Hematopoietic multipotent progenitor cell treated with erythropoietin and hydrocortisone succinate and interleukin-3 and kit ligand, for 6 days (in vitro differentiated cells): Measurements from ENCODE around the gene DHX34.
"Not testable (repeated sequence)": the region's sequence is repeated elsewhere in the genome, so short reads cannot be mapped to it uniquely, and the experiment has no call there.

Experiments
- DNase-seq: peaks from one replicate; pipeline ENCODE4 v3.0.0-alpha.2; 2015

Gene DHX34

DNA sequence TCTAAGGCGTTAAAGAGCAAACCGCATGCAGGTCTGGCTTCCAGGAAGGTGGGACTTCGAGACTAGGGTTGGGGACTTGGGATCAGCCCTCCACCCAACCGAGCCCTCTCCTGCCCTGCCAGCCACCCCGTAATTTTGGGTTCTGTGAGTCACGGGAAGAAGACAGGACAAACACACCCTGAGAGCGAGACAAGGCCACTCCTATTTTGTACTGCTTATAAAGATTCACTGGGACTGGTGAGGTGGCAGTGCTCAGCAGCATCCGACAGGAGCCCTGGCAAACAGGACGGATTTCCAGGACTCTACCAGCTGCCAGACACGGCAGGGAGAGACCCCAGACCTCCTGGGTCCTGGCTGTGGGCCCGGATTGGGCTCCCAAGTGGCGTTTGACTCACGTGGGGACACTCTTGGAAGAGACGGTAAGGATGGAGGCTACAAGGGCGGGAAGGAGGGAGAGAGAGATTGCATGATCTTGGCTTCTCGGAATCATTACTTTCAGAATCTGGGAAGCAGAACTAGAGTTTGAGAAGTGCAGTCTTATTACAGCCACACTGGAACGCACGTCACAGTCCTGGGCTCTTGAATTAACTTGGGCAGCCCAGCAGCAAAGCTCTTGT, 17.1 kb upstream of the DHX34 start, which contains the start of gene C5AR2:
Gene C5AR2 (plus strand): TSS at position 245 of the 617 bp plus-strand sequence. CDS start 8,625 bp downstream, outside the sequence.
- DNase-seq: peak; percentile 28

GRCh38 chr19:47336765-47337718, 12.1 kb upstream of the DHX34 start:
- peak; percentile 90 for DNase-seq

GRCh38 chr19:47339196-47339880, 9.8 kb upstream of the DHX34 start:
- no peak for DNase-seq

- no peak for DNase-seq
Measured at GRCh38 chr19:47340477-47341208, 8.5 kb upstream of the DHX34 start.

GRCh38 chr19:47341734-47342133, 7.4 kb upstream of the DHX34 start:
- DNase-seq: no peak

DNA sequence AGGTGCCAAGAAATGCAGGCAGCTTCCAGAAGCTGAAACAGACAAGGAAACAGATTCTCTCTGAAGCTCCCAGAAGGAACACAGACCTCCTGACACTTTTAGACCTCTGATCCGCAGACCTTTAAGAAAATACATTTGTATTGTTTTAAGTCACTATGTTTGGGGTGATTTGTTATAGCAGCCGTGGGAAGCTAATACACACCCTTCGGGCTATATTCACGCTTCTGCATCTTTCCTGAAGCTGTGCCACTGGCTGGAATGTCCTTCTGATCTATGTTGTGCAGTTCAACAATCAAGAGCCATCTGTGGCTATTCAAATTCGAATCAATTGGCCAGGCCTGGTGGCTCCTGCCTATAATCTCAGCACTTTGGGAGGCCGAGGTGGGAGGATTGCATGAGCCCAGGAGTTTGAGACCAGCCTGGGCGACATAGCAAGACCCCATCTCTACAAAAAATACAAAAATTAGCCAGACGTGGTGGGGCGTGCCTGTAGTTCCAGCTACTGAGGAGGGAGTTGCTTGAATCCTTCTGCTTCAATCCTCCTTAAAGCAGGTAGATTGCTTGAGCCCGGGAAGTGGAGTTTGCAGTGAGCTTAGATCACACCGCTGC, 5.8 kb upstream of the DHX34 start:
- DNase-seq: no peak

DNA sequence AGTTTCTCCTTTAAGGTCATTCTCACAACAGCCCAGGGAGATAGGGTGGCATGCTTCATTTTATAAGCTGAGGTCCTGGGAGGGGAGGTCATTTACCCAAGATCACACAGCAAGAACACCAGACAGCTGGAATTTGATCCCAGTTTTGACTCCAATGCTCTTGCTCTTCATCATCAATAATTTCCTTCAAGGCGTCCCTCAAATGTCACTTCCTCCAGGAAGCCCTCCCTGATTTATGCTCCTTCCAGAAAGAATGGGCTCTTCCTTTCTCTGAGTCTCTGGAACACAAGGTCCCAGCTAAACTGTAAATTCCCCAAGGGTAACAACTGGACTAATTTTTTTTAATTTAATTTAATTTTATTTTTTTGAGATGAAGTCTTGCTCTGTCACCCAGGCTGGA, 4.7 kb upstream of the DHX34 start:
- no peak for DNase-seq

GRCh38 chr19:47346024-47346423, 3.1 kb upstream of the DHX34 start:
- DNase-seq: not testable (repeated sequence)

DNA sequence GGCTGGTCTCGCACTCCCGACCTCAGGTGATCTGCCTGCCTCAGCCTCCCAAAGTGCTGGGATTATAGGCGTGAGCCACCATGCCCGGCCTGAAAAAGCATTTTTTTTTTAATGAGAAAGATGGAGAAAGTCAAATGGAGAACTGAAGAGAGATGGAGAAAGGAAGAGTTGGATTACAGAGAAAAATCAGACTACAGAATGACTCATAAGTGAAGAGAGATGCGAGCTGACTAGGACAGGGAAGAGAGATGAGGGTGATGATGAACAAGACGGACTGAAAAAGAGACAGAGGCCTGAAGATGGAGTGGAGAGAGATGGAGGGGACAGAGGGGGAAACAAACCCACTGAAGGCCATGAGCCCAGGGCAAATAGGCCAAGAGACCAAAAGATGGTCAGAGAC, 1.5 kb downstream of the DHX34 start:
- no peak for DNase-seq

DNA sequence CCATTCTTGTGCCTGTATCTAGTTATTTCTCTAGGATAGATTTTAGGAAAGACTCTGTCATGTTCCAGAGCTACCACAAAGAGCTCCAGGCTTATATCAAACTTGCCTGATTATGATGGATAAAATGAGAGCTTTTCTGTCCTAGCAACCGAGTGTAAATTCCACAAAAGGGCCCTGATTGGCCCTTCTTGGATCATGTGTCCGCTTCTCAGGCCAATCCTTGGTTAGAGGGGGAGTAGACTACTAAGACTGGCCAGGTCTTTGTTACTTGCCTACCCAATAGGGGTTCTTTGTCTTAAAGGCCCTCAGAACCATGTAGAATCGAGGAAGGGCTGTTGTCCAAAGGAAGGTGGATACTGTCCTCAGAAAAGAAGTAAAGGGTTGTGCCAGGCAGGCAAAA, 2.4 kb downstream of the DHX34 start:
- peak; percentile 85 for DNase-seq

DNA sequence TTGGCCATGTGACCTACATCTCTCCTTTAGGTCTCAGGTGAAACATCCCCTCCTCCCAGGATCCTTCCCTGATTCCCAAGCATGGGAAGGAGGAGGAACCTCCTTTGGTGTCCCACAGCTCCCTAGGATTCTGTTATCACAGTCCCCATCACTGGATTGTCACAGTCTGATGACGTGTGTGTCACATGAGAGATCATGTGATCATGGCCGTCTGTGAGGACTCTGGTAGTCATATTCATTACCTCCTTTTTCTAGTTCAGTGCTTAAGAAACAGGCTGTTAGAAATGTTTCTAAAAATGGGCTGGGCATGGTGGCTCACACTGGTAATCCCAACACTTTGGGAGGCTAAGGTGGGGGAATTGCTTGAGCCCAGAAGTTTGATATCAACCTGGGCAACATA, 3.0 kb downstream of the DHX34 start:
- peak; percentile 40 for DNase-seq

- no peak for DNase-seq
Measured at GRCh38 chr19:47353307-47353712, 4.2 kb downstream of the DHX34 start.

GRCh38 chr19:47356900-47357299, 7.8 kb downstream of the DHX34 start:
- DNase-seq: no peak

DNA sequence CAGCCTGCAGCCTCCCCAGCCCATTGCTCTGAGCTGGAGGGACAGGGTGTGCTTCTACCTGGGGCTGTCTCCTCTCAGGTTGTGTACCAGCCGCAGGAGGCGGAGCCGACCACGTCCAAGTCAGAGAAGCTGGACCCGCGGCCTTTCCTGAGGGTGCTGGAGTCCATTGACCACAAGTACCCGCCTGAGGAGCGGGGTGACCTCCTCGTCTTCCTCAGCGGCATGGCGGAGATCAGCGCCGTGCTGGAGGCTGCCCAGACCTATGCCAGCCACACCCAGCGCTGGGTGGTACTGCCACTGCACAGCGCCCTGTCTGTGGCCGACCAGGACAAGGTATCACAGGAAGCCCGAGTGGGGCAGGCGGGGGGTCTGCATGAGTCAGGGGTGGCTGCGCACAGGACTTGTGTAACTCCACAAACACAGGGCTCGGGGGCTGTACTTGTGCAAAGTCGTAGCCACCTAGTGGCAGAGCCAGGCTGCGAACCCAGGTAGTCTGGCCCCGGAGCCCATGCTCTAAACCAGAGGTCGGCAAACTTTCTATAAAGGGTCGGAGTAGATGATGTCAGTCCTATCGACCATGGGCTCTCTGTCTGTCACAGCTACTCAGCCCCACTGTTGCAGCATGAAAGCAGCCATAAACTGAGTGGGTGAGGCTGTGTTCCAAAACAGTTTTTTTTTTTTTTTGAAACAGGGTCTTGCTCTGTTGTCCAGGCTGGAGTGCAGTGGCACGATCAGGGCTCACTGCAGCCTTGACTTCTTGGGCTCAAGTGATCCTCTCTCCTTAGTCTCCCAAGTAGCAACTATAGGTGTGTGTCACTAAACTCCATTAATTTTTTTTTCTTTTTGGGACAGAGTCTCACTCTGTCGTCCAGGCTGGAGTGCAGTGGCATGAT, 8.9 kb downstream of the DHX34 start:
- peak; percentile 62 for DNase-seq

- DNase-seq: no peak
Measured at GRCh38 chr19:47358936-47359335, 9.8 kb downstream of the DHX34 start.

DNA sequence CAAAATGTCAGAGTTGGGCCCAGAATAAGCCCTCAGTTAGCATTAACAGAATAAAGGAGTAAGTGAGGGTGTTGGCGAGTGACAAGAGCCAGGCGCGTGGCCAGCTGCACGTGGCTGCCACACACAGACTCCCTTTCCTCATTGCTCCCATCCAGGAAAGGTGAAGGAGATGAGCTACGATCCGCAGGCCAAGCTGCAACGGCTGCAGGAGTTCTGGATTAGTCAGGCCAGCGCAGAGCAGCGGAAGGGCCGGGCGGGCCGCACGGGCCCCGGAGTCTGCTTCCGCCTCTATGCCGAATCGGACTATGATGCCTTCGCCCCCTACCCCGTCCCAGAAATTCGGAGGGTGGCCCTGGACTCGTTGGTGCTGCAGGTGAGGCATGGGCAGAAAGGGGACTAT, 13.2 kb downstream of the DHX34 start:
- DNase-seq: no peak

- peak; percentile 37 for DNase-seq
Measured at GRCh38 chr19:47363758-47364531, 14.8 kb downstream of the DHX34 start.

DNA sequence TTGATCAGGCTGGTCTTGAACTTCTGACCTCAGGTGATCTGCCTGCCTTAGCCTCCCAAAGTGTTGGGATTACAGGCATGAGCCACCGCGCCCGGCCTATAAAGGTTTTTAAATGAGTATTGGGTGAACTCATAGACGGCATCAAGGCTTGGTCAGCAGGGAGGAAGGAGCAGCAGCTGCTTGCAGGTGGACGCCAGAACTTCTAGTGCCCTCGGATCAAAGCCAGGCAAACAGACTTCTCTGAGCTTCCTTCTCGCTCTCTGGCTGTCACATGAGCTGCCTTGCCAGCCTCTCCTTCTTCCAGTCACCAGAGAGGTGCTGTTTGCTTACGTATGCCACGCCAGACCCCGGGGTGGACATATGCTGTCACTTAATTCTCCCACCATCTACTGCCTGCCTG, 16.3 kb downstream of the DHX34 start:
- DNase-seq: not testable (repeated sequence)

DNA sequence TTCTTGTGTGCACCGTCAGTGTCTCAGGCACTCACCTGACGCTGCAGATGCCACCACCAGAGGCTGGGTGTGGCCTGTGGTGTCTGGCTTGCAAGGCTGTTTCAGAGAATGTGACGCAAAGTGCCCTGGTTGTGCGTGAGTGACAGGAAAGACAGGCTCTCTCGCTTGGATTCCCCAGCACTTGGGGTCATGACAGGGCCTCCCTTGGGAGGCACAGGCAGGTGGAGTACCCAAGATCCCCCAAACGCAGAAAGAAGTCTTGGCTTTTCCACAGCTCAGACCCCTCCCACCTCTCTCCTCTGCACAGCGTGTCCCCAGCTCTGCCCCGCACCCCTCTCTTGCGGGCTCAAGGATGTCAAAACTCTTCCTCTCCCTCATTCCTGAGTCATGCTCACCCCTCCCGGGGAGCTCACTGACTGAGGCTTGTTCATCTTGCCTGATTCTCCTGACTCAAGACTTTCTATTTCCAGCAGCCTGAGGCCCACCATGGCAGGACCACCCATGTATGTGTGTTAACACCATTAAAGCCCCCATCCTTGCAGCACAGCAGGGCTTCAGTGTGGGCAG, 21.0 kb downstream of the DHX34 start:
- peak; percentile 63 for DNase-seq

DNA sequence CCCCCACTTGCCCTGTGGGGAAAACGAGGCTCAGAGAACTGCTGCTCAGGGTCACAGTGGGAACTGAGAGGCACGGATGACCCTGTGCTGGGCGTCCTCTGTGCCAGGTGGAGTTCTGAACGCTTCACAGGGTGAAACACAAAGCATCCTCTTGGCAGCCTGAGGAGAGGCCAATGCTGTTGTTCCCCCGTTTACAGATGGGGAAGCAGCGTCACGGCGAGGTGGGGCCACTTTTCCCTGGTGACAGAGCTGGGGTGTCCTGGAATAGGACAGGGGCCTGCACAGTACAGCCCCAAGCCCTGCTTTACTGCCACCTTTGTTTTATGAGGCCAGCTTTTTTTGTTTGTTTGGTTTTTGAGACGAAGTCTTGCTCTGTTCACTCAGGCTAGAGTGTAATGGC, 22.1 kb downstream of the DHX34 start:
- no peak for DNase-seq
